HG02623 (cell line): Measurements from ENCODE around the gene FARP1.

Experiments used
- ATAC-seq: cut with Tn5 transposase; IDR thresholded peaks from one replicate; pipeline ENCODE4 v1.9.1; 2021; ENCODE audit warnings: moderate library complexity; ENCODE audit not compliant: unreplicated experiment

FARP1 gene

GRCh38 chr13:98279473-98280175 lies 136.7 kb downstream of the FARP1 start:
- no peak for ATAC-seq

DNA sequence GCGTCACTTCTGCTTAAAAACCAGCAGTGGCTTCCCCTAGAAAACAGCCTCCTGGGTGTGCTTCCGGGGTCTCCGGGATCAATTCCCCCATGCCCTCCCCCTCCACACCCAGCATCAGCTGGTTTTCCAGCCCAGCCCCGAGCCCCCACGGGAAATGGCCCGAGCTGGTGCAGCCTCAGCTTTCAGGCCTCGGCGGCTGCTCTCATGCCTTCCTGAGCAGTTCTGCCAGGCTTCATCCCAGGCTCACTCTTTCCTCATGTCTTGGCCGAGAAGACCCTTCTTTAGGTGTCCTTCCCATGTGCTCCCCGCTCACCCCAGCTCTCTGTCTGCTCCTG lies 137.2 kb downstream of the FARP1 start:
- ATAC-seq, result no peak

GRCh38 chr13:98284679-98285078 lies 141.8 kb downstream of the FARP1 start:
- ATAC-seq, result no peak

DNA sequence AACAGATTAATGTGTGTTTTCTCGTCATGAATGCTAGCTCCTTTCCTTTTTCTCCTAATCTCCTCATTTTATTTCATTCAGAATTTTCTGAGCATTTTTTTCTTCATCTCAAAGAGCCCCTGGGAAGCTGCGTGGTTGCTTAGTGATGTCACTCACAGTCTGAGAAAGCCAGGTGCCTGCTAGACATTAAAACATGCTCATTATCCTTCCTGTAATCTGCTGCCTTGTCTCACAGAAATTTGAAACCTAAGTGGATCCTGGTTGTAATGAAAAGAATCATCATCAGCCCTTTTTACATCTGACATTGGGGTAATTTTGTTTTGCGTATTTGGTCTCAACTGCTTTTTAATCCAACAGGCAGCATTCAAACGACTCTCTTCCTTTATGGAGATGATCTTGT lies 142.4 kb downstream of the FARP1 start:
- ATAC-seq, result no peak

- ATAC-seq, result no peak
Measured at GRCh38 chr13:98285852-98286594, 143.1 kb downstream of the FARP1 start.

DNA sequence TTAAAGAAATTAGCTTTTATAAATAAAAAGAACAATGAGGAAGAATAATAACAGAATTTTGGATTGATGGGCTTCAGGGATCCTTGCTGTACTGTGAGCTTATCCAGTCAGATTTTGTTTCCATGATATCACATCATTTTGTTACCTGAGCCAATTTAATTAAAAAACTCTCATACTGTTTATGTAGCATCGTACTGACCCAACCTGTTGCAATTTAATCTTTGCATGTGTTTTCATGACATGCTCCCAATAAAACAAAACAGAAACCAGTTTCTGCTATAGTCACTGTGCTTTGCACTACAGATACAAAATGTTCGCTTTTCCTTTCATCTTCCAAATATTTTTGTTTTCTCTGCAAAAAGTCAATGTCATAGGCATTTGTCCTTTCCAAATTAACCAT lies 143.9 kb downstream of the FARP1 start:
- no peak for ATAC-seq

DNA sequence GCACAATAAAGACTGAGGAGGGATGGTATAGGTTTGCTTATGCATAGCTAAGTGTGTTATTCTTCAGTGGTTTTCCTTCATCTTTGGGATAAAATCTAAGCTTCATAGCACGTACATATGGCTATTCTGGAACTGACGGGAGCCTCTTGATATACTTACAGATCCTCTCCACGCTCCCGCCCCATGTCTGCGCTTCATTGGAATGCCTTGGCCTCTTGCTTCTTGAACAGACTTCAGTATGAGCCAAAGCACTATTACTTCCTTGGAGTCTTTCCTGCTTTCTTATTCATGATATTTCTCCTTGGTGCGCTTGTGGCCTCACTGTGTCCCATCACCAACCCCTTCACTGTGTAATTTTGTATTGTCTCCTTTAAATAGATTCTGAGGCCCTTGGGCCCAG lies 145.3 kb downstream of the FARP1 start:
- ATAC-seq, result no peak

DNA sequence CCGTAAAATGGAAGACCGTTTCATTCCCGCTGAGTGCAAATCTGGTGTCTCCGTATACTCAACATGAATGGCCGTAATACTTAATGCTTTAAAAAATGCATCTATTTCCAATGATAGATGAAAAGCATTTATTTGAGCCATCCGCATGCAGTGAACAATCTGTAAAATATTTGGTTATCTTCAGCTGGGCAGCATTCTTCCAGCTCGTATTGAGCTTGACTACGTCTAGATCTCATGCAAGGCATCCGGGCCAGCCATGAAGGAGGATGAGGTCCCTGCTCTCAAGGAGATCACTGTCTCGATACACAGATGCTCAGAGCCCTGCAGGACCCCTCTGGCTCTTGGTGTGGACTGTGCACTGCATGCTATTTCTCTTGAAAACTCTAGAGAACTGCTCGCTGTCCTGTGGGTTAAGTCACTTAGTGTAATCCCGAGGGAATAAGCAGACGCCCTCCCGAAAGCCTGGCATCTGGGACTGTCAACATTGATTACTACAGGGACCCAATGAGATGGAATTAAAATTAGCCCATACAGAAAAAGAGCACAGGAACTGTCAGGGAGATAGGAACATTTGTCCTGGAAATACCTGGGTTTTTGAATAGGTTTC lies 146.5 kb downstream of the FARP1 start:
- no peak for ATAC-seq

GRCh38 chr13:98290261-98290660 lies 147.4 kb downstream of the FARP1 start:
- no peak for ATAC-seq

DNA sequence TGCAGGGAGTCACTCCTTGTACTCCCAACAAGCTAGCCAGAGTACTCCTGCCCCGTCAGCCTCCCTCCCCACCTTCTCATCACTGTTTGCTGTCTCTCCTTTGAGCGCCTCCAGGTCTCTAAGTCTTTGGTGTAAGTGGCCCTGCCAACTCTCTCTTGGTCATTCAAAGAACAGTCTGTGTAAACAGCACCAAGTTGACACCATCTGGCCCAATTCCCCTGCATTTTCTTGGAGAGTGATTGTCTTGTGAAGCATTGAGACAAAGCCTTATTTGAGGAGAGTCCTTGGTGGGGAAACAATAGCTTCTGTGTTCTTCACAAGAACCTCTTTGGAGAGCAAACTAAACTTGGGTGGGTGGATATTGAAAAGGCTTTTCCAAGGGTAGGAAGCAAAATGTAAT lies 148.8 kb downstream of the FARP1 start:
- no peak for ATAC-seq

DNA sequence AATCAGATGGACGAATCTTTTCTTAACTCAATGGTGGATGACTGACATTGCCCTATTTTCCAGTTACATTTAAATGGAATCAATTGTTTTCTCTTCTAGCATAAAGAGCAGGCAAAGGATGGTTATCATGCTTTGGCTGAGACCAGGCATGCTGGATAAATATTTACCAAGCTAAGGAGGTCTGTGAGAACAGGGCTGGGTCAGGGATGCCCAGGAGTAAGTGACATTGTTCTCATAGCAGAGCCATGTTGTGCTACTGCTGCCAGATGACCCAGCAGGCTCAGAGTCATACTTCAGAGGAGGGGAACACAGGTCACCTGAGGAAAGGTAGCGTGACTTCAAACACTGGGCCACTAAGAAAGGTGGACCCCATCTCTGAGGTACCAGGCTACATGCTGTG lies 150.2 kb downstream of the FARP1 start:
- no peak for ATAC-seq

DNA sequence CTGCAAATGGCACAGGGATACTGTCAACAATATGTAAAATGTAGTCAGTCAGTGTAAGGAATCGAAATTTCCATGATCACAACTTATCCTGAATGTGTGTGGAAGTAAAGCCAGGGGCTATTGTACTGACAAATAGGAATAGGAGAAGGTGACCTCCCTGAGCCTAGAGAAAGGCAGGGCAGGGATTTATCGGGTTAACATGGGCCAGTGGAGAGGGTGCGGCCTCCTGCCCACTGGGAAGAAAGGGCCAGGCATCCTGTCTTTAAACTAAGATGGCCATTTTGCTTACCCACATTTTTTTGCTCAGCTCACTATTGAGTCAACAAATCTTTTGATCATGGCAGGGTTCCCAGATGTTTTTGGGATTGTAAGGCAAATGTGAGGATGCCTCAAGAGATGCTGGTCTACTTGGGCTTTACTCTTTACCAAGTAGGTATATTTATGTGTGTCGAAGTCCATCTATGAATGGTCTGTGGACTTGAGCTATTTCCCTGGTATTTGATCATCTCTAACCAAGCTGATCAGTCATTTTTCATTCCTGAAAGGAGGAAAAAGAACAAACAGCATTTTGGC lies 150.8 kb downstream of the FARP1 start:
- no peak for ATAC-seq

DNA sequence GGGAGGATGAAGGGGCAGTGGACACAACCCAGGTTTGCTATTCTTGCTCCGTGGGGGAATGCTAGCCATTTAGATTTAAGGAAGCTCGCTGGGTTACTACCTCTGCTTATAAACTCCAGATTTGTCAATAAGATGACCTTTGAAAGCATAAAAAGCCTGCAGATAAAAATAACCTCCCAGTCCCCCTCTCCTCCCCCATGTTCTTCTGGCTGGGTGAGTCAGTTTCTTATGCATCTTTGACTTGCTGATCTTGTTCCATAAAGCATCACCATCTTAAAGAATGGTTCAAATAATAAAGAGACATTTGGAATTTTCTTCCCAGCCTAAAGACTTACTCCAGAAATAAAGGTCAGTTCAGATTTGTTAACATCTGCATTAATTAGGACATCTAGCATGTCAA lies 152.5 kb downstream of the FARP1 start:
- no peak for ATAC-seq

- ATAC-seq, result no peak
Measured at GRCh38 chr13:98297051-98297450, 154.2 kb downstream of the FARP1 start.

GRCh38 chr13:98297745-98298144 lies 154.9 kb downstream of the FARP1 start:
- ATAC-seq, result no peak

DNA sequence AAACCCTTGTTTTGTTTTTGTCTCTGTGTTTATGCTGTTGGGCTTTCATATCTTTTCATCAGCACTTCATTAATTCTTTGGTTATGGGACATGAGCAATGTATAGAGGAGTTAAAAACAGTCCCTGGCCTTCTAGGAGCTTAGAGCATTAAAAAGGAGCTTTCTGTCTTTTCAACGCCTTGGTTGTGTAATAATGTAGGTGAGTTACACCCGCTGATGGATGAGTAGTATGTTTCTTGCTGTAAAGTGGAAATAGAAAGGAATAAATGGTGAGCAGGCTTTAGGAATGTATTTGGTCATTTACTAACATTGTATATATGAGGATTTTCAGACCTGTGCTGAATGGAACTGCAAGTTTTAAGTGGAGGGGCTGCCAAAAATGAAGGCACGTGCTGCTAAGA lies 155.7 kb downstream of the FARP1 start:
- no peak for ATAC-seq

DNA sequence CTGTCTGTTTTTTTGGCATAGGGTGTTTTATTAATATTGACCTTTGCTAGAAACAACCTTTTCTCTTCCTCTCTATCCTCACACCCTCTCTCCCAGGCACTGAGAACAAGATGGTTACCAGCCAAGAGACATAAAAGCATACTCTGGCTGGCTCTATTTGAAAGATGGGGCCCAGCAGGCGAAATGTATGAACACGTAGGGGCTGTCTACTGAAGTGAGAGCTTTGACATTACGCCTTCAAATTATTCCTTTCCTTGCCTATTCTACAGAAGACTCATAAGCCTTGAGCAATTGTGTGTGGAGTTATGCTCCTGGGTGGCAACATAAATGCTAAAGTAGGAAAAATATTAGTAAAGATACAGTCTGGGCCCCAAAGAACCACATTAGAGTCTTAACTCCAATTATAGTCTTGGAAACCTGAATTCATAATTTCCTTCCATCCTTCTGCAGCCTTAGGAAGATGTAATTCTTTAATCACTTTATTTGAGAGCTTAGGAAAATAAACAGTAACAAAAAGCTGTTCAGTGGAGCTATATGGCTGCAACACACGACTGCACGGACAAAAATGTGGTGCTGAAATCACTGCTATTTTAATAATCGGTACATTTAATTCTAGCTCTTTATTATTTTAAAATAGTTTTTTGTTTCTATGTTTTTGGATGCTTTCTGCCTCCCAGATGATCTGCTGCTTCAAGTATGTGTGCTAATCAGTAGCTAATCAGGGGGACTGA lies 156.5 kb downstream of the FARP1 start:
- ATAC-seq, result no peak

DNA sequence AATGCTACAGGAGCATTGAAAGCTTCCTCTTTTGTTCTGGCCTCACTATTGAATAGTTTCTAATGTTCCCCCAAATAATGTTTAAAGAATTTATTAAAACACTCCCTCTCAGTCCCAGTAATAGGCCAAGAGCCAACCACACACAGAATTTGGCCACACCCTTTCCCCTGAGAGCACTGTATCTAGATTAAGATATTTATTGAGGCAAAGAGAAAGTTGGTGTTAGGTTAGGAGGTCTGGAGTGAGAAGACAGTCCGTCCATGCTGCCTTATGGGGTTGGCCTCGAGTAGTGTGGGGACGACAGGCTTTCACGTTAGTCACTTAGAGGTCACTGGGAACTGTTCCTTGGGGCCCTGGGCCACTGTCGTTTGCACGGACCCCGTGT lies 157.1 kb downstream of the FARP1 start:
- ATAC-seq, result no peak

- ATAC-seq, result no peak
Measured at GRCh38 chr13:98300956-98301641, 158.2 kb downstream of the FARP1 start.

- ATAC-seq, result no peak
Measured at GRCh38 chr13:98301721-98302120, 158.8 kb downstream of the FARP1 start.

DNA sequence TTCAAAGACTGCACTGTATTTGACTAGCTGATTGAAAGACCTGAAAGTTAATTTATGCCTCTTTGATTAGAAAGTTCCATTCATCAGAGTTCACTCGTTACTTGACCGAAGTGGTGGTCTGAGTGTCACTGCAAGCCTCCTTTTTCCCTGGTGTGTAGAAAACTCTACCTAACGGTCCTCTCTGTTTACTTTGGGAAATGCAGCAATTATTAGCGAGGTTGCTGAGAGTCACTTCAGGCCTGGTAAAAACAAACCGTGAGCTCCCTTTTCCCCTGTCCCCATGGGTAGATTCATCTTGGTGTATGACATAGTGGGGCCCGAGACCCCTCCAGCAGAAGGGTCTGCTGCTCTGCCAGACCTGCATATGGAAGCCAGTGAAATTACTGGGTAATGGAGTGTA lies 161.0 kb downstream of the FARP1 start:
- no peak for ATAC-seq
